ENCODE measurements around the gene HAGHL. TPM values are rescaled to one million over a fixed set of nuclear protein-coding genes. Genes with fewer than 3 reads are reported as not detected.
"Not testable (repeated sequence)": the region's sequence is repeated elsewhere in the genome, so short reads cannot be mapped to it uniquely, and the experiment has no call there.

HAGHL gene
- total RNA-seq, 1 donor from 2014 or later = 33.2 TPM

DNA sequence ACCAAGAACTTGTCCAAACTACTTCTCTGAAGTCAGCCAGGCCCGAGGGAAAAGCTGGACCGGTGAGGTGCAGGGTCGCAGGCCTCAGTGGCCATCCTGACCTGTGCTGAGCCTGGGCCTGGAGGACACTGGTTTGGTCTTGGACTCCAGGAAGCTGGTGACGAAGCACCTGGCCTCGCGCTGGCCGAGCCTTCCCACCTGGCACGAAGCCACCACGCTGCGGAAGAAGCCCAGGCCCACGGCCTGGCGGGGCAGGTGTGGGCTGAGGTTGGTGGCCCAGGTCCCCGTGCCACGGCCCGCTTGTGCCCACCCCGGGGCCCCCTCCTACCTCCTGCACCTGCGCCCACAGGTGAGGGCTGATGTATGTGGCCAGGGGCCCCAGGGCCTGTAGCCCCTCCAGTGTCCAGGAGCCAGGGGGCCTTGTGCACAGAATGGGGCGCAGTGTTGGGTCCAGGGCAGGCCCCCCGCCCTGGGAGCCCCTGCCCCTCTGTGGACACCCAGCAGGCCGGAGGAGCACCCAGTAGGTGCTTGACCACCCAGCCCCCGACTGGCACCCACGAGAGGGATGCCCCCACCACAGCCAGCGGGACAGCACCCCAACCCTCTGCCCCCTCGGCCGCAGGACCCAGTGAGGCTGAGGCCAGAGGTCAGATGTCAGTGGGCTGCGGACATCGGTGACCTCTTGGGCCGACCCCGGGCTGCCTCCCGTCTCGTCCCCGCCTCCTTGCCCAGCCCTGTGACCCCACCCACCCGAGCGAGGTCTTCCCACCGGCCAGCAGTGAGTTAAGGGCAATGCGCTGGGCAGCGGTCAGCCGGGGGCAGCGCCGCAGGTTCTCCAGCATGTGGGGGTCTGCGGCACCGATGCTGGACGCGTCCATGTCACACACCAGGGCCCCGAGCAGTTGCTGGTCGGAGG, 47.4 kb downstream of the HAGHL start:
- TF ChIP-seq, protein P1, sequence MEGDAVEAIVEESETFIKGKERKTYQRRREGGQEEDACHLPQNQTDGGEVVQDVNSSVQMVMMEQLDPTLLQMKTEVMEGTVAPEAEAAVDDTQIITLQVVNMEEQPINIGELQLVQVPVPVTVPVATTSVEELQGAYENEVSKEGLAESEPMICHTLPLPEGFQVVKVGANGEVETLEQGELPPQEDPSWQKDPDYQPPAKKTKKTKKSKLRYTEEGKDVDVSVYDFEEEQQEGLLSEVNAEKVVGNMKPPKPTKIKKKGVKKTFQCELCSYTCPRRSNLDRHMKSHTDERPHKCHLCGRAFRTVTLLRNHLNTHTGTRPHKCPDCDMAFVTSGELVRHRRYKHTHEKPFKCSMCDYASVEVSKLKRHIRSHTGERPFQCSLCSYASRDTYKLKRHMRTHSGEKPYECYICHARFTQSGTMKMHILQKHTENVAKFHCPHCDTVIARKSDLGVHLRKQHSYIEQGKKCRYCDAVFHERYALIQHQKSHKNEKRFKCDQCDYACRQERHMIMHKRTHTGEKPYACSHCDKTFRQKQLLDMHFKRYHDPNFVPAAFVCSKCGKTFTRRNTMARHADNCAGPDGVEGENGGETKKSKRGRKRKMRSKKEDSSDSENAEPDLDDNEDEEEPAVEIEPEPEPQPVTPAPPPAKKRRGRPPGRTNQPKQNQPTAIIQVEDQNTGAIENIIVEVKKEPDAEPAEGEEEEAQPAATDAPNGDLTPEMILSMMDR (IDR thresholded peaks at IDR 0.05; ENCODE audit: insufficient read depth, low read length, severe bottlenecking) = no peak
- FAIRE-seq = no peak
- DNase-seq (ENCODE audit: low read depth) = no peak
- no peak overlapping the region for H3K4me3 ChIP-seq (ENCODE audit: low read depth, low read length)
- no peaks in the 10 kb centered on the region for H3K27me3 ChIP-seq (ENCODE audit: control insufficient read depth, insufficient read depth, low read length)
- no peaks in the 10 kb centered on the region for H3K36me3 ChIP-seq (ENCODE audit: control insufficient read depth, insufficient read depth, low read length)

DNA sequence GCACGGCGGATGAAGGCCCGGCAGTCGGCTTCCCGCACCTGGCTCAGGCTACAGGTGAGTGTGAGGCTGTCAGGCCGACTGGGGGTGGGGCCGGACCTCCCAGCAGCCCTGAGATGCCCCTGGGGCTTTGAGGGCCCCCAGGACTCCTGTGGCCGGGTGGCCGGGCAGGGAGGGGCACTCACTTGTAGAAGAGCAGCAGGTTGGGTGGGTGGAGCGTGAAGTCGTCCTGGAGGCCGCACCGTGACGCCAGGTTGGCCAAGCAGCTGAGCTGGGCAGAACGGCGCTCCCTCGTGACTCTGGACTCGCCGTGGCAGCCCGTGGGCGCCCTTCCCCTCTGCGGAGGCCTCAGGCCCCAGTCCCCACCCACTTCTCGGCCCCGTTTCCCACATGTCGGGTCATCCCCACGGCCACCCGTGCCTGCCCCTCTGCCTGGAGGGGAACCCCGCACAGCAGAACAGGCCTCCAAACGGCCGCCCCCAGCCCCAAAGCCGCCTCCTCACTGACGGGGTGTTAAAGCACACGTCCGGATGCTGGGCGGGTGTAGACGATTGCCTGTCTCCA, 48.4 kb downstream of the HAGHL start:
- no peak overlapping the region for H3K4me3 ChIP-seq (ENCODE audit: low read depth, low read length)
- peaks cover 2% of the 10 kb centered on the region for H3K27me3 ChIP-seq (ENCODE audit: control insufficient read depth, insufficient read depth, low read length)
- no peak for FAIRE-seq

DNA sequence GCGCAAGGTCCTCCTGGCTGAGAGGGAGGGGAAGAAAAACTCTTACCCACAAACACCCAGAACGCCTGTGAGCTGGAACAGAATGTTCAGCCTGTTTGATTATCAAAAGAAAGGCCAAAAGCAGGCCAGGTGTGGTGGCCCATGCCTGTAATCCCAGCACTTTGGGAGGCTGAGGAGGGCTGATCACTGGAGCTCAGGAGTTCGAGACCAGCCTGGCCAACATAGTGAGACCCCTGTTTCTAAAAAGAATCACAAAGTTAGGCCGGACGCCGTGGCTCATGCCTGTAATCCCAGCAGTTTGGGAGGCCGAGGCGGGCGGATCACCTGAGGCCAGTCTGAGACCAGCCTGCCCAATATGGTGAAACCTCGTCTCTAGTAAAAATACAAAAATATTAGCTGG, 49.4 kb downstream of the HAGHL start:
- H3K4me3 ChIP-seq (ENCODE audit: low read depth, low read length); H3K27me3 ChIP-seq (ENCODE audit: control insufficient read depth, insufficient read depth, low read length); FAIRE-seq; H3K36me3 ChIP-seq (ENCODE audit: control insufficient read depth, insufficient read depth, low read length); DNase-seq (ENCODE audit: low read depth): not testable (repeated sequence)

More for the DNA sequence above, 48.4 kb downstream of the HAGHL start:
- TF ChIP-seq, protein P1 (IDR thresholded peaks at IDR 0.05; ENCODE audit: insufficient read depth, low read length, severe bottlenecking) = no peak
- no peaks in the 10 kb centered on the region for H3K36me3 ChIP-seq (ENCODE audit: control insufficient read depth, insufficient read depth, low read length)
- no peak for DNase-seq (ENCODE audit: low read depth)

DNA sequence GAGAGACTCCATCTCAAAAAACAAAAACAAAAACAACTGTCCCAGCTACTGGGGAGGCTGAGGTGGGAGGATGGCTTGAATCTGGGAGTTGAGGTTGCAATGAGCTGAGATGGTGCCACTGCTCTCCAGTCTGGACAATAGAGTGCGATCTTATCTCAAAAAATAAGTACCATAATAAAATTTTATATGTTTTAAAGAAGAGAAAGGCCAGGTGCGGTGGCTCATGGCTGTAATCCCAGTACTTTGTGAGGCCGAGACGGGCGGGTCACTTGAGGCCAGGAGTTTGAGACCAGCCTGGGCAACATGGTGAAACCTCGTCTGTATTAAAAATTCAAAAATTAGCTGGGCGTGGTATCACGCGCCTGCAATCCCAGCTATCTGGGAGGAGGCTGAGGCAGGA, 49.9 kb downstream of the HAGHL start:
- peaks cover 2% of the 10 kb centered on the region for H3K27me3 ChIP-seq (ENCODE audit: control insufficient read depth, insufficient read depth, low read length)
- DNase-seq (ENCODE audit: low read depth) (no peak), FAIRE-seq (no peak)
- H3K36me3 ChIP-seq (ENCODE audit: control insufficient read depth, insufficient read depth, low read length) = no peaks in the 10 kb centered on the region
- TF ChIP-seq, protein P1 (IDR thresholded peaks at IDR 0.05; ENCODE audit: insufficient read depth, low read length, severe bottlenecking) = no peak
- H3K4me3 ChIP-seq (ENCODE audit: low read depth, low read length) = no peak overlapping the region

DNA sequence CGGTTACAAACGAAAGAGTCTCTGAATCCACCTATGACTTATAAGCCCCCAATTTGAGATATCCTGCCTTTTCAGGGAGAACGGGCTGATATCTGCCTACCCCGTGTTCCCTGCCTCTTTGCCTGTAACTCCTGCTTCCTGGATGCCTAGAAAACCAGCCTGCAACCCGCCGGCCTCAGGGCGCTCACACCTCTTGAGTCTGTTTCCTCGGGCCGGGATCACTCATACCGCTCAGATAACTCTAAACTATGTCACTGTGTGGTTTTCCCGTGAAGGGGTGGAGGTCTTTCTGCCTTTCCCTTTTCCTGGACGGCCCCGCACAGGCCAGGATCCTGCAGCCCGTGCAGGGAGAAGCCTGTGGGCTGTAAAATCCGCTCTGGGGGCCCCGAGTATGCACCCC, 50.9 kb downstream of the HAGHL start:
- FAIRE-seq = no peak
- peaks cover 2% of the 10 kb centered on the region for H3K27me3 ChIP-seq (ENCODE audit: control insufficient read depth, insufficient read depth, low read length)

DNA sequence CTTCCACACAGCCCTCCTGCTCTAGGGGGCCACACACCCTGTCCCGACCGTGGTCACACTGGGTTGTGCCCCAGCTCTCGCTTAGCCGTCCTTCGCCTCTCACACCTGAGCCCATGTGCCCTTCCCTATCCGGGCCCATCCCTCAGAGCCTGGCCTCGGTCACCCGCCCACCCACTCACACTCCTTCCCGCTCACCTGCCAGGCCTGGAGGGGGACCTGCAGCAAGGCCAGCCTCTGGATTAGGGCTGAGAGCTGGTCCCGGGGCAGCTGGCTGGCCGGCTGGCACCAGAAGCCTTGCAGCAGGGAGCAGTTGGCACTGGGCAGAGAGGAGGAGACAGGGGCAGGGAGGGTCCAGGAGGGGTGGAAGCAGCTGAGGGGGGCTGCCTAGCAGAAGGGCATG, 51.5 kb downstream of the HAGHL start:
- Histone ChIP-seq H3K4me3 (ENCODE audit: low read depth, low read length) (no peak overlapping the region), H3K27me3 (ENCODE audit: control insufficient read depth, insufficient read depth, low read length) (peaks cover 4% of the 10 kb centered on the region), H3K36me3 (ENCODE audit: control insufficient read depth, insufficient read depth, low read length) (no peaks in the 10 kb centered on the region)
- FAIRE-seq (no peak), DNase-seq (ENCODE audit: low read depth) (no peak)
- TF ChIP-seq, protein P1 (IDR thresholded peaks at IDR 0.05; ENCODE audit: insufficient read depth, low read length, severe bottlenecking) = no peak

More for the DNA sequence above, 50.9 kb downstream of the HAGHL start:
- no peaks in the 10 kb centered on the region for H3K36me3 ChIP-seq (ENCODE audit: control insufficient read depth, insufficient read depth, low read length)
- TF ChIP-seq, protein P1 (IDR thresholded peaks at IDR 0.05; ENCODE audit: insufficient read depth, low read length, severe bottlenecking) = no peak
- DNase-seq (ENCODE audit: low read depth) = no peak
- H3K4me3 ChIP-seq (ENCODE audit: low read depth, low read length) = no peak overlapping the region
